Hepatocyte (in vitro differentiated cells): ENCODE data around the gene KIFC1. TPM values are rescaled to one million over a fixed set of nuclear protein-coding genes. Genes with fewer than 3 reads are reported as not detected.

Experiments
- DNase-seq: peaks from one replicate; pipeline ENCODE4 v3.0.0-alpha.2; 2016; ENCODE audit warnings: low spot score
- H2AFZ ChIP-seq: fragments of 200-600 bp; sonication (generic); 2 replicates; pipeline ENCODE4 v1.6.0; 2016; ENCODE audit warnings: antibody characterized with exemption, mild to moderate bottlenecking
- H3K27ac ChIP-seq: fragments of 200-600 bp; sonication (generic); 2 replicates; pipeline ENCODE4 v1.5.1; 2016; ENCODE audit warnings: mild to moderate bottlenecking
- H3K27me3 ChIP-seq: fragments of 200-600 bp; sonication (generic); 2 replicates; pipeline ENCODE4 v1.6.1; 2016
- H3K36me3 ChIP-seq: fragments of 200-600 bp; sonication (generic); replicated peaks from 2 replicates; pipeline ENCODE4 v1.5.1; 2016; ENCODE audit warnings: low read depth; ENCODE audit not compliant: insufficient read depth
- H3K4me1 ChIP-seq: fragments of 200-600 bp; sonication (generic); 2 replicates; pipeline ENCODE4 v1.5.1; 2016; ENCODE audit warnings: mild to moderate bottlenecking, moderate library complexity; ENCODE audit not compliant: insufficient read depth
- H3K4me2 ChIP-seq: fragments of 200-600 bp; sonication (generic); 2 replicates; pipeline ENCODE4 v1.6.0; 2016
- H3K4me3 ChIP-seq: fragments of 200-600 bp; sonication (generic); 2 replicates; pipeline ENCODE4 v1.5.1; 2016; ENCODE audit warnings: mild to moderate bottlenecking
- H3K79me2 ChIP-seq: fragments of 200-600 bp; sonication (generic); 2 replicates; pipeline ENCODE4 v1.6.0; 2017; ENCODE audit warnings: mild to moderate bottlenecking
- H3K9me2 ChIP-seq: fragments of 200-600 bp; sonication (generic); replicated peaks from 2 replicates; pipeline ENCODE4 v1.6.0; 2017; ENCODE audit warnings: mild to moderate bottlenecking; ENCODE audit not compliant: insufficient read depth
- H3K9me3 ChIP-seq: fragments of 200-600 bp; sonication (generic); 2 replicates; pipeline ENCODE4 v1.5.1; 2016; ENCODE audit warnings: low read depth, mild to moderate bottlenecking
- H4K20me1 ChIP-seq: fragments of 200-600 bp; sonication (generic); 2 replicates; pipeline ENCODE4 v1.6.0; 2016; ENCODE audit warnings: mild to moderate bottlenecking; ENCODE audit not compliant: insufficient read depth, poor library complexity, severe bottlenecking
- EZH2 ChIP-seq: fragments of 200-600 bp; sonication (generic); IDR thresholded peaks from 2 replicates; pipeline ENCODE4 v1.6.1; 2016; ENCODE audit warnings: antibody characterized with exemption, mild to moderate bottlenecking, borderline replicate concordance
- EZH2phosphoT487 ChIP-seq: fragments of 200-600 bp; sonication (generic); IDR thresholded peaks from one replicate; pipeline ENCODE4 v1.6.1; 2018; ENCODE audit warnings: antibody characterized with exemption, mild to moderate bottlenecking, low read depth, moderate library complexity; ENCODE audit not compliant: unreplicated experiment, severe bottlenecking
- WGBS: methylation state at CpG from one replicate; pipeline ENCODE4 v1.1.6; 2016; ENCODE audit warnings: low lambda C conversion rate; ENCODE audit errors: missing lambda C conversion rate; 5-methylcytosine and 5-hydroxymethylcytosine counted together
- polyA plus RNA-seq: library from polyadenylated mRNA; unstranded; fragments of >200 nt; fragmentation: Nextera tagmentation; extraction: Ambion mirVana; gene quantifications from 2 replicates; pipeline ENCODE4 v1.2.1, GENCODE V29; 2016
- total RNA-seq: library from RNA; depleted of rRNA; stranded (reverse); fragments of >200 nt; gene quantifications from 2 replicates; pipeline ENCODE4 v1.2.3, GENCODE V29; 2014
- TF ChIP-seq, protein P1 (sequence below): fragments of 200-600 bp; sonication (generic); IDR thresholded peaks from 2 replicates; pipeline ENCODE4 v1.5.1; 2016; ENCODE audit warnings: antibody characterized with exemption, mild to moderate bottlenecking; ENCODE audit not compliant: poor library complexity

The KIFC1 gene
- total and polyA plus RNA-seq, 2 experiments from 2014 or later: 6.1 to 12.7 TPM

- Histone ChIP-seq H2AFZ (no peak overlapping the region), H3K79me2 (no peaks in the 10 kb centered on the region), H3K9me2 (no peaks in the 10 kb centered on the region), H3K9me3 (no peaks in the 10 kb centered on the region), H3K36me3 (no peaks in the 10 kb centered on the region), H3K4me1 (no peaks in the 10 kb centered on the region), H3K27me3 (no peaks in the 10 kb centered on the region), H3K4me3 (no peak overlapping the region), H3K4me2 (no peak overlapping the region), H4K20me1 (no peaks in the 10 kb centered on the region), H3K27ac (no peak overlapping the region)
- no peak for DNase-seq
- TF ChIP-seq EZH2 (no peak), EZH2phosphoT487 (no peak)
- TF ChIP-seq, protein P1, sequence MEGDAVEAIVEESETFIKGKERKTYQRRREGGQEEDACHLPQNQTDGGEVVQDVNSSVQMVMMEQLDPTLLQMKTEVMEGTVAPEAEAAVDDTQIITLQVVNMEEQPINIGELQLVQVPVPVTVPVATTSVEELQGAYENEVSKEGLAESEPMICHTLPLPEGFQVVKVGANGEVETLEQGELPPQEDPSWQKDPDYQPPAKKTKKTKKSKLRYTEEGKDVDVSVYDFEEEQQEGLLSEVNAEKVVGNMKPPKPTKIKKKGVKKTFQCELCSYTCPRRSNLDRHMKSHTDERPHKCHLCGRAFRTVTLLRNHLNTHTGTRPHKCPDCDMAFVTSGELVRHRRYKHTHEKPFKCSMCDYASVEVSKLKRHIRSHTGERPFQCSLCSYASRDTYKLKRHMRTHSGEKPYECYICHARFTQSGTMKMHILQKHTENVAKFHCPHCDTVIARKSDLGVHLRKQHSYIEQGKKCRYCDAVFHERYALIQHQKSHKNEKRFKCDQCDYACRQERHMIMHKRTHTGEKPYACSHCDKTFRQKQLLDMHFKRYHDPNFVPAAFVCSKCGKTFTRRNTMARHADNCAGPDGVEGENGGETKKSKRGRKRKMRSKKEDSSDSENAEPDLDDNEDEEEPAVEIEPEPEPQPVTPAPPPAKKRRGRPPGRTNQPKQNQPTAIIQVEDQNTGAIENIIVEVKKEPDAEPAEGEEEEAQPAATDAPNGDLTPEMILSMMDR: no peak
- WGBS: 97% methylated on average over 17 of the region's 17 CpGs
Observed at GRCh38 chr6:33404884-33405283, 13.3 kb downstream of the KIFC1 start.

DNA sequence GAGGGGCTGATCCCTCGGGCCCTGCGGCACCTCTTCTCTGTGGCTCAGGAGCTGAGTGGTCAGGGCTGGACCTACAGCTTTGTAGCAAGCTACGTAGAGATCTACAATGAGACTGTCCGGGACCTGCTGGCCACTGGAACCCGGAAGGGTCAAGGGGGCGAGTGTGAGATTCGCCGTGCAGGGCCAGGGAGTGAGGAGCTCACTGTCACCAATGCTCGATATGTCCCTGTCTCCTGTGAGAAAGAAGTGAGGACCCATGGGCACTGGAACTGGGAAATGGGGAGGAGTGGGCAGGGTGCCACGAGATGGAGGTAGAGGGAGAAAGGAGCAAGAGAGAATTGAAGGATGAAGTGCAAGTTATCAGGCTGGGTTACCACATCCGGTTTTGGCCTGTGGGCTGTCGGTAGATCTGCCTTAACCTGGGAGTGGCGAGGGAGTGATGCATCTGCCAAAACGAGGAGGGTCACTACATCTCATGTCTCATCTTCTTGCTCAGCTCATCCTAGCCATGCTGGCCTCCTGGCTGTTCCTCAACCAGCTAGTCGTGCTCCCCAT is 13.8 kb downstream of the KIFC1 start:
- H3K4me1 ChIP-seq: no peaks in the 10 kb centered on the region
- WGBS: 99% methylated on average over 15 of the region's 15 CpGs

DNA sequence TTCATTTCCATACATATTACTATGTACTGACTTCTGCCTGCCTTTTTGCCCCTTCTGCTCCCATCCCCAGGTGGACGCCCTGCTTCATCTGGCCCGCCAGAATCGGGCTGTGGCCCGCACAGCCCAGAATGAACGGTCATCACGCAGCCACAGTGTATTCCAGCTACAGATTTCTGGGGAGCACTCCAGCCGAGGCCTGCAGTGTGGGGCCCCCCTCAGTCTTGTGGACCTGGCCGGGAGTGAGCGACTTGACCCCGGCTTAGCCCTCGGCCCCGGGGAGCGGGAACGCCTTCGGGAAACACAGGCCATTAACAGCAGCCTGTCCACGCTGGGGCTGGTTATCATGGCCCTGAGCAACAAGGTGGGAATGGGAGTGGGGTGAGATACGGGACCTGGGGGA is 14.5 kb downstream of the KIFC1 start:
- Histone ChIP-seq H3K9me2 (no peaks in the 10 kb centered on the region), H3K36me3 (no peaks in the 10 kb centered on the region), H3K9me3 (no peaks in the 10 kb centered on the region), H3K4me2 (no peak overlapping the region), H2AFZ (no peak overlapping the region), H3K4me1 (no peaks in the 10 kb centered on the region), H3K27me3 (no peaks in the 10 kb centered on the region), H3K4me3 (no peak overlapping the region), H3K79me2 (peaks cover 2% of the 10 kb centered on the region), H4K20me1 (no peaks in the 10 kb centered on the region), H3K27ac (no peak overlapping the region)
- no peak for TF ChIP-seq EZH2
- no peak for TF ChIP-seq EZH2phosphoT487
- TF ChIP-seq, protein P1: no peak
- 96% methylated on average over 17 of the region's 17 CpGs for WGBS
- no peak for DNase-seq

More for the DNA sequence above, 13.8 kb downstream of the KIFC1 start:
- no peak overlapping the region for H3K4me3 ChIP-seq
- no peaks in the 10 kb centered on the region for H4K20me1 ChIP-seq
- no peak for DNase-seq
- H3K4me2 ChIP-seq: no peak overlapping the region
- no peaks in the 10 kb centered on the region for H3K27me3 ChIP-seq
- H3K9me2 ChIP-seq: no peaks in the 10 kb centered on the region
- H3K9me3 ChIP-seq: no peaks in the 10 kb centered on the region
- TF ChIP-seq, protein P1: no peak
- H3K36me3 ChIP-seq: no peaks in the 10 kb centered on the region
- H2AFZ ChIP-seq: no peak overlapping the region
- H3K27ac ChIP-seq: no peak overlapping the region
- no peaks in the 10 kb centered on the region for H3K79me2 ChIP-seq
